IPS DF 6.9 (cell line): ENCODE measurements around the gene GBX2.

Experiments
- DNase-seq: peaks from one replicate; pipeline ENCODE4 v3.0.0-alpha.2; 2013; ENCODE audit warnings: low read depth, low spot score
- H3K27ac ChIP-seq: one replicate; pipeline ENCODE4 v1.5.1; 2013; ENCODE audit warnings: low read length, control low read depth
- H3K27me3 ChIP-seq: 2 replicates; pipeline ENCODE4 v1.6.1; 2013; ENCODE audit warnings: mild to moderate bottlenecking, low read length; ENCODE audit not compliant: control insufficient read depth, insufficient read depth
- H3K36me3 ChIP-seq: 2 replicates; pipeline ENCODE4 v1.6.1; 2013; ENCODE audit warnings: low read length; ENCODE audit not compliant: control insufficient read depth, insufficient read depth
- H3K4me1 ChIP-seq: 2 replicates; pipeline ENCODE4 v1.6.1; 2013; ENCODE audit warnings: low read length; ENCODE audit not compliant: control insufficient read depth, insufficient read depth
- H3K4me3 ChIP-seq: 2 replicates; pipeline ENCODE4 v1.5.1; 2013; ENCODE audit warnings: mild to moderate bottlenecking, low read length
- H3K9me3 ChIP-seq: 2 replicates; pipeline ENCODE4 v1.6.1; 2013; ENCODE audit warnings: low read length, inconsistent platforms; ENCODE audit not compliant: control insufficient read depth, insufficient read depth
- WGBS: extraction: QIAGEN DNeasy Blood & Tissue Kit; methylation state at CpG from one replicate; pipeline ENCODE4 v1.1.7; 2013; ENCODE audit warnings: mixed read lengths, missing lambda C conversion rate; ENCODE audit not compliant: insufficient read length, insufficient coverage; 5-methylcytosine and 5-hydroxymethylcytosine counted together

The GBX2 gene

DNA sequence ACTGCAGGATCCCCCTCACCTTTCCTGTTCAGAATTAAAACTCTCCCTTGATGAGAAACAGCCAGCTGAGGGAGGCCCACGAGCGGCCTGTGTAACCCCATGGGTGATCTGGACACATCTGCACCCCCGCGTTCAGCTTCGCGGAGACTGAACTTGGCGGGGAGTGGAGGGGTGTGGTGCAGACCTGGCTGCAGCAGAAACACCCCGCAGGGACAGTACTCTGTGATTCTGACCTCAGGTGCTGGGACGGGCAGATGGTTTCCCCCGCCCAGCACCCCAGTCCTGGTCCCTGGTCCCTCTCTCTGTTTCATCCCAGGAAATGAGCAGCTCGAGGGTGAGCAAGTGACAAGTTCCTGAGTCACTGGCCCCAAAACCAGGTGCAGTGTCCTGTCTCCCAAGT lies 41.2 kb downstream of the GBX2 start:
- no peaks in the 10 kb centered on the region; the same call in 1 of the 2 replicates for H3K36me3 ChIP-seq
- WGBS = no CpG with 5 or more reads among the region's 11 CpGs
- H3K4me1 ChIP-seq = peaks cover 9% of the 10 kb centered on the region; the same call in 1 of the 2 replicates
- H3K27me3 ChIP-seq = no peaks in the 10 kb centered on the region
- H3K27ac ChIP-seq = no peak overlapping the region
- H3K9me3 ChIP-seq = no peaks in the 10 kb centered on the region
- no peak overlapping the region for H3K4me3 ChIP-seq
- no peak for DNase-seq

- Histone ChIP-seq H3K4me3 (no peak overlapping the region), H3K36me3 (no peaks in the 10 kb centered on the region; the same call in 1 of the 2 replicates), H3K9me3 (no peaks in the 10 kb centered on the region), H3K27ac (no peak overlapping the region), H3K27me3 (no peaks in the 10 kb centered on the region), H3K4me1 (peaks cover 6% of the 10 kb centered on the region; the same call in 1 of the 2 replicates)
- no CpG with 5 or more reads among the region's 16 CpGs for WGBS
- no peak for DNase-seq
Observed at GRCh38 chr2:236125541-236125940, 42.6 kb downstream of the GBX2 start.

DNA sequence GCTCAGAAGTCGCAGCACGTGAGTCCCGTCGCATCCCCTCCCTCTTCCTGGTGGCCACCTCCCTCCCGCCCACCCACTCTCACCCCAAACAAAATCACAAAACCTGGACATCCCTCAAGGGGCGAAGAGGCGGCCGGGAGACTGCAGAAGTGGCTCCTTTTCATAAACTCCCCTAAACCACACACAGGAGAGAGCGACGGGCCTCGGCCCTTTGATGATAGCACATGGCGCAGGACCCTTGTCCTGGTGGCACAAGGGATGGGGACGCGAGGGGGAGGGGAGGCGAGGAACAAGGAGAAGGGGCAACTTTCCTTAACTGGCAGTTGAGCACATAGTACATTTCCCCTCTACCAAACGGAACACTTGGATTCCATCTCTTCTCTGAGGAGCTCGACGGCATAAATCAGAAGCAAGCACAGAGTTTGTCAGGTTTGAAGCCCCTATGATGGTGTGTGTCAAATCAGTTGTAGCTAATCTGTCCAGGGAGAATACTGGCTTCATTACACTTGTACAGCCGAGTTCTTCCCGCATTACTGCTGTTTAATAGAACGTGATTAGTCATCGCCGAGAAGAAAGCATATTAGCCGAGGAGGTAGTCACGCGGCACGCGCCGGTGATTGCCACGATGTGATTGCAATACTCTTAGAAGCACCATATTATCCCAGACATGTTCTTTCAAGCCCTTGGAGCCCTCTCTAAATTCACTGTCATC lies 43.8 kb downstream of the GBX2 start:
- no CpG with 5 or more reads among the region's 30 CpGs for WGBS
- H3K36me3 ChIP-seq = no peaks in the 10 kb centered on the region; the same call in 1 of the 2 replicates

DNA sequence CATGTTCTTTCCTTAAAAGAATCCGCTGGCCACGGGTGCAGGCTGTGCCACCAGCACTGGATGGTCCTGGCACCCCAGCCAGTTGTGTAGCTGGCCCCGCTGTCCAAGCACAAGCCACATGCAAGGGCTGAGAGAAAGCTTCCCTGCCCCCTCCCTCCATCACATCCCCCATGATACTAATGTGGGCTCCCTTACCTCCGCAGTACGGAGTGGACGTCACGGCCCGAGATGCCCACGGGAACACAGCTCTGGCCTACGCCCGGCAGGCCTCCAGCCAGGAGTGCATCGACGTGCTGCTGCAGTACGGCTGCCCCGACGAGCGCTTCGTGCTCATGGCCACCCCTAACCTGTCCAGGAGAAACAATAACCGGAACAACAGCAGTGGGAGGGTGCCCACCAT lies 44.5 kb downstream of the GBX2 start:
- Histone ChIP-seq H3K4me1 (peaks cover 3% of the 10 kb centered on the region; the same call in 1 of the 2 replicates), H3K27ac (no peak overlapping the region), H3K9me3 (no peaks in the 10 kb centered on the region), H3K27me3 (no peaks in the 10 kb centered on the region), H3K4me3 (no peak overlapping the region), H3K36me3 (no peaks in the 10 kb centered on the region; the same call in 1 of the 2 replicates)
- no peak for DNase-seq
- WGBS = no CpG with 5 or more reads among the region's 19 CpGs

More for the DNA sequence above, 43.8 kb downstream of the GBX2 start:
- H3K27ac ChIP-seq = no peak overlapping the region
- H3K4me3 ChIP-seq = no peak overlapping the region
- H3K27me3 ChIP-seq = no peaks in the 10 kb centered on the region
- DNase-seq = no peak
- no peaks in the 10 kb centered on the region for H3K9me3 ChIP-seq
- H3K4me1 ChIP-seq = peaks cover 3% of the 10 kb centered on the region; the same call in 1 of the 2 replicates

GRCh38 chr2:236122236-236122635 lies 46.0 kb downstream of the GBX2 start:
- no CpG with 5 or more reads among the region's 3 CpGs for WGBS
- DNase-seq = no peak
- Histone ChIP-seq H3K27me3 (no peaks in the 10 kb centered on the region; the same call in 1 of the 2 replicates), H3K27ac (no peak overlapping the region), H3K4me3 (no peak overlapping the region), H3K4me1 (0 out of 2 replicates have a peak, but pooled peaks cover 1% of the 10 kb centered on the region), H3K36me3 (no peaks in the 10 kb centered on the region; the same call in 1 of the 2 replicates), H3K9me3 (no peaks in the 10 kb centered on the region)

DNA sequence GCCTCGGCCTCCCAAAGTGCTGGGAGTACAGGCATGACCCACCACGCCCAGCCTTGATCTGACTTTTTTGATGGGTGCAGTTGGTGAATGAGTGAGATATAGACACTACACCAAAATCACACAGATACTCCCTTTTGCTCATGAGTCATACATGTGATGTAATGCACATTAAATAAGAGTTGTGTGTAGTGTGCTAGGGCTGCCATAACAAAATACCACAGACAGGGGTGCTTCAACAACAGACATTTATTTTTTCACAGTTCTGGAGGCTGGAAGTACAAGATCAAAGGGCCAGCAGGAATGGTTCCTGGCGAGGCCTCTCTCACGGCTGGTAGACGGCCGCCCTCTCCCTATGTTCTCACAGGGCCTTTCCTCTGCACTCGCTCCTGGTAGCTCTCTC lies 46.6 kb downstream of the GBX2 start:
- Histone ChIP-seq H3K9me3 (no peaks in the 10 kb centered on the region), H3K36me3 (no peaks in the 10 kb centered on the region; the same call in 1 of the 2 replicates), H3K4me1 (0 out of 2 replicates have a peak, but pooled peaks cover 1% of the 10 kb centered on the region), H3K27me3 (no peaks in the 10 kb centered on the region; the same call in 1 of the 2 replicates), H3K27ac (no peak overlapping the region), H3K4me3 (no peak overlapping the region)
- WGBS = no CpG with 5 or more reads among the region's 7 CpGs
- no peak for DNase-seq

GRCh38 chr2:236120829-236121228 lies 47.4 kb downstream of the GBX2 start:
- H3K4me1 ChIP-seq = 0 out of 2 replicates have a peak, but pooled peaks cover 1% of the 10 kb centered on the region
- DNase-seq = no peak
- no peaks in the 10 kb centered on the region; the same call in 1 of the 2 replicates for H3K27me3 ChIP-seq
- WGBS = no CpG with 5 or more reads among the region's 5 CpGs
- no peak overlapping the region for H3K27ac ChIP-seq
- no peaks in the 10 kb centered on the region for H3K9me3 ChIP-seq
- H3K4me3 ChIP-seq = no peak overlapping the region
- no peaks in the 10 kb centered on the region; the same call in 1 of the 2 replicates for H3K36me3 ChIP-seq

DNA sequence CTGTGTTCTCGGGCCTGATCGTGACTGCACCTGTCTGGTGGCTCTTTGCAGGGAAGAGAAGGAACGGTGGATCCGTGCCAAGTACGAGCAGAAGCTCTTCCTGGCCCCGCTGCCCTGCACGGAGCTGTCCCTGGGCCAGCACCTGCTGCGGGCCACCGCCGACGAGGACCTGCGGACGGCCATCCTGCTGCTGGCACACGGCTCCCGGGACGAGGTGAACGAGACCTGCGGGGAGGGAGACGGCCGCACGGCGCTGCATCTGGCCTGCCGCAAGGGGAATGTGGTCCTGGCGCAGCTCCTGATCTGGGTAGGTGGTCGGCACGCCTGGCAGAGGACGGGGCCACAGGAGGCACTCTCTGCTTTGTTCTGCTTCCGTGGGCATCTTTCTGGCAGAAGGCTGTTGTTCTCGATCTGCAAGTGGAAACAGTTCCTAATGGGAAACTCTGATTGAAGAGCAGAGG lies 48.0 kb downstream of the GBX2 start:
- Histone ChIP-seq H3K9me3 (no peaks in the 10 kb centered on the region), H3K4me3 (no peak overlapping the region), H3K36me3 (no peaks in the 10 kb centered on the region; the same call in 1 of the 2 replicates), H3K27me3 (no peaks in the 10 kb centered on the region; the same call in 1 of the 2 replicates), H3K27ac (no peak overlapping the region), H3K4me1 (0 out of 2 replicates have a peak, but pooled peaks cover 1% of the 10 kb centered on the region)
- no peak for DNase-seq
- WGBS = no CpG with 5 or more reads among the region's 29 CpGs

DNA sequence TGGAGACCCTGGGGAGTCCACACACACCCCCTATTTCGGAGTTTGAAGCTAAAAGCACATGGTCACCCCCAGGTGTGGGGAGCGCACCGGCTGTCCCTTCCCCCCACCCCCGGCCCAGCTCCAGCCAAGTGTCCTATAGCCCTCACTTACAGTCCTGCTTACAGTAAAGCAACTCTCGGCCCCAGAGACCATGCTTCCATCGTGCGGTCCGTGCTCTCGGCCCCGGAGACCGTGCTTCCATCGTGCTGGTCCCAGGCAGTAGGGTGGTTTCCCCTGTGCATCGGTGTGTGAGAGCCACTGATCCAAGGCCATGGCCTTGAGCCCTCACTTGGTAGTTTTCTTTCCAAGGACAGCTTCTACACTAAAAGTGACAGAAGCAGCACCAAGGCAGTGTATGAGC lies 48.7 kb downstream of the GBX2 start:
- Histone ChIP-seq H3K27me3 (no peaks in the 10 kb centered on the region; the same call in 1 of the 2 replicates), H3K27ac (no peak overlapping the region), H3K36me3 (no peaks in the 10 kb centered on the region; the same call in 1 of the 2 replicates), H3K4me3 (no peak overlapping the region), H3K4me1 (0 out of 2 replicates have a peak, but pooled peaks cover 1% of the 10 kb centered on the region), H3K9me3 (no peaks in the 10 kb centered on the region)
- WGBS = no CpG with 5 or more reads among the region's 13 CpGs
- DNase-seq = no peak

GRCh38 chr2:236119003-236119402 lies 49.2 kb downstream of the GBX2 start:
- Histone ChIP-seq H3K4me3 (no peak overlapping the region), H3K36me3 (no peaks in the 10 kb centered on the region; the same call in 1 of the 2 replicates), H3K27ac (no peak overlapping the region), H3K9me3 (no peaks in the 10 kb centered on the region), H3K27me3 (no peaks in the 10 kb centered on the region; the same call in 1 of the 2 replicates), H3K4me1 (0 out of 2 replicates have a peak, but pooled peaks cover 1% of the 10 kb centered on the region)
- DNase-seq = no peak
- WGBS = no CpG with 5 or more reads among the region's 4 CpGs
